H1 (cell line): ENCODE measurements around the gene NOD2. TPM values are rescaled to one million over a fixed set of nuclear protein-coding genes. Genes with fewer than 3 reads are reported as not detected.

ENCODE experiments used
- CTCF ChIA-PET: fragments of 300-600 bp; sonication (Branson Sonifier 250); formaldehyde crosslinking; loops from one replicate; lab custom pipeline; 2021; ENCODE audit not compliant: partially characterized antibody; lab: Charles Lee
- POLR2A ChIA-PET: fragments of 300-600 bp; sonication (Branson Sonifier 250); formaldehyde crosslinking; loops from one replicate; lab custom pipeline; 2021; ENCODE audit warnings: inconsistent platforms; ENCODE audit not compliant: partially characterized antibody; lab: Charles Lee
- DNase-seq, 2 experiments: peaks; one replicate each; pipeline versions ENCODE4 v3.0.0 to v3.0.0-alpha.2; 2010 to 2022; ENCODE audit warnings: low spot score in 2 of 2, low read depth in 1 of 2, mixed read lengths in 1 of 2
- FAIRE-seq: peaks from 2 replicates; lab custom pipeline; 2011; peaks lifted over from hg19 to GRCh38; lab: Jason Lieb, UNC
- H2AFZ ChIP-seq: 2 replicates; pipeline ENCODE4 v1.8.1; 2012; ENCODE audit warnings: low read length, inconsistent platforms
- H2AK5ac ChIP-seq: 2 replicates; pipeline ENCODE4 v1.6.1; 2013; ENCODE audit warnings: low read depth, low read length
- H2BK120ac ChIP-seq: replicated peaks from 2 replicates; pipeline ENCODE3; 2013; ENCODE audit warnings: low read depth, low read length, inconsistent platforms
- H2BK12ac ChIP-seq: 2 replicates; pipeline ENCODE4 v1.6.1; 2013; ENCODE audit warnings: low read depth, low read length
- H2BK15ac ChIP-seq: 2 replicates; pipeline ENCODE4 v1.6.1; 2013; ENCODE audit warnings: low read length
- H2BK20ac ChIP-seq: 2 replicates; pipeline ENCODE4 v1.6.1; 2013; ENCODE audit warnings: low read length
- H2BK5ac ChIP-seq: 2 replicates; pipeline ENCODE4 v1.6.1; 2013; ENCODE audit warnings: low read depth, low read length
- H3K14ac ChIP-seq: 2 replicates; pipeline ENCODE4 v1.6.1; 2013; ENCODE audit warnings: inconsistent platforms; ENCODE audit not compliant: insufficient read length
- H3K18ac ChIP-seq: 2 replicates; pipeline ENCODE4 v1.6.1; 2013; ENCODE audit warnings: low read length; ENCODE audit errors: extremely low read depth
- H3K23ac ChIP-seq: 2 replicates; pipeline ENCODE4 v1.6.1; 2013; ENCODE audit warnings: inconsistent platforms; ENCODE audit not compliant: insufficient read length
- H3K23me2 ChIP-seq: 2 replicates; pipeline ENCODE4 v1.6.1; 2013; ENCODE audit warnings: low read depth, low read length
- H3K27ac ChIP-seq: 2 replicates; pipeline ENCODE4 v1.6.1; 2011; ENCODE audit warnings: low read depth, low read length, inconsistent platforms
- H3K27me3 ChIP-seq, 4 experiments: replicated peaks in 1 of 4; 1 replicate in 1 of 4; 2 replicates in 3 of 4; pipeline versions ENCODE4 v1.6.1 to v1.8.1; 2011 to 2013; ENCODE audit warnings: low read length in 3 of 4, mild to moderate bottlenecking in 3 of 4, inconsistent platforms in 2 of 4, mixed read lengths in 2 of 4, moderate library complexity in 1 of 4; ENCODE audit not compliant: control insufficient read depth in 3 of 4, insufficient read depth in 3 of 4; ENCODE audit errors: extremely low read depth in 1 of 4
- H3K36me3 ChIP-seq, 4 experiments: 2 replicates each; pipeline versions ENCODE4 v1.6.1 to v1.8.1; 2011 to 2013; ENCODE audit warnings: mild to moderate bottlenecking in 4 of 4, low read length in 3 of 4, moderate library complexity in 2 of 4, control low read depth in 1 of 4, inconsistent platforms in 1 of 4; ENCODE audit not compliant: insufficient read depth in 4 of 4, control insufficient read depth in 2 of 4
- H3K4ac ChIP-seq: replicated peaks from 2 replicates; pipeline ENCODE3; 2013; ENCODE audit warnings: low read length, low read depth, mixed read lengths, inconsistent platforms; ENCODE audit not compliant: insufficient read length
- H3K4me1 ChIP-seq, 4 experiments: replicated peaks in 1 of 4; 1 replicate in 1 of 4; 2 replicates in 3 of 4; pipeline versions ENCODE4 v1.6.1 to v1.8.1; 2011 to 2013; ENCODE audit warnings: low read length in 3 of 4, inconsistent platforms in 2 of 4, mixed read lengths in 1 of 4; ENCODE audit not compliant: insufficient read depth in 4 of 4, control insufficient read depth in 3 of 4
- H3K4me2 ChIP-seq, 2 experiments: 2 replicates each; pipeline versions ENCODE4 v1.6.1 to v1.8.1; 2011 to 2013; ENCODE audit warnings: low read depth in 2 of 2, low read length in 2 of 2, control low read depth in 1 of 2, inconsistent platforms in 1 of 2, mild to moderate bottlenecking in 1 of 2; ENCODE audit not compliant: insufficient read depth in 1 of 2
- H3K4me3 ChIP-seq, 4 experiments: fragments of 200-600, 300-600 bp in 1 of 4; sonication (generic), shearing (Covaris generic), sonication (Bioruptor Twin) in 1 of 4; 2 replicates each; pipeline versions ENCODE4 v1.5.1 to v1.8.1; 2011 to 2016; ENCODE audit warnings: low read length in 4 of 4, low read depth in 3 of 4, control low read depth in 2 of 4, inconsistent platforms in 2 of 4, mild to moderate bottlenecking in 2 of 4, mixed read lengths in 1 of 4, moderate library complexity in 1 of 4; ENCODE audit not compliant: insufficient read depth in 2 of 4; ENCODE audit errors: extremely low read depth in 1 of 4
- H3K56ac ChIP-seq: replicated peaks from 2 replicates; pipeline ENCODE3; 2013; ENCODE audit warnings: low read depth, mild to moderate bottlenecking, mixed read lengths, low read length, inconsistent platforms; ENCODE audit not compliant: insufficient read length
- H3K79me1 ChIP-seq: 2 replicates; pipeline ENCODE4 v1.6.1; 2013; ENCODE audit warnings: low read depth, low read length, control low read depth
- H3K79me2 ChIP-seq, 2 experiments: 2 replicates each; pipeline versions ENCODE4 v1.6.1 to v1.8.1; 2012 to 2013; ENCODE audit warnings: low read length in 2 of 2, mild to moderate bottlenecking in 2 of 2, inconsistent platforms in 1 of 2; ENCODE audit not compliant: insufficient read depth in 2 of 2, control insufficient read depth in 1 of 2
- H3K9ac ChIP-seq, 4 experiments: replicated peaks in 1 of 4; 1 replicate in 1 of 4; 2 replicates in 3 of 4; pipeline versions ENCODE4 v1.6.1 to v1.8.1; 2011 to 2013; ENCODE audit warnings: low read depth in 3 of 4, low read length in 3 of 4, control low read depth in 2 of 4, mild to moderate bottlenecking in 2 of 4, moderate library complexity in 2 of 4, inconsistent platforms in 1 of 4; ENCODE audit errors: extremely low read depth in 1 of 4
- H3K9me3 ChIP-seq, 2 experiments: 2 replicates each; pipeline versions ENCODE4 v1.6.1 to v1.8.1; 2012 to 2013; ENCODE audit warnings: mild to moderate bottlenecking in 2 of 2, moderate library complexity in 2 of 2, control low read depth in 1 of 2, inconsistent platforms in 1 of 2, low read depth in 1 of 2, low read length in 1 of 2, mixed read lengths in 1 of 2; ENCODE audit not compliant: insufficient read depth in 2 of 2
- H4K20me1 ChIP-seq, 2 experiments: replicated peaks in 1 of 2; 2 replicates each; pipeline versions ENCODE3 to v1.8.1; 2011 to 2013; ENCODE audit warnings: inconsistent platforms in 2 of 2, low read length in 2 of 2, mild to moderate bottlenecking in 1 of 2; ENCODE audit not compliant: insufficient read depth in 2 of 2, control insufficient read depth in 1 of 2
- H4K5ac ChIP-seq: 2 replicates; pipeline ENCODE4 v1.6.1; 2013; ENCODE audit warnings: low read length, low read depth, mixed read lengths, inconsistent platforms; ENCODE audit not compliant: insufficient read length
- H4K8ac ChIP-seq: 2 replicates; pipeline ENCODE4 v1.8.0; 2013; ENCODE audit warnings: mild to moderate bottlenecking, moderate library complexity, low read length, inconsistent platforms; ENCODE audit not compliant: insufficient read depth; ENCODE audit errors: extremely low read depth
- H4K91ac ChIP-seq: replicated peaks from 2 replicates; pipeline ENCODE3; 2013; ENCODE audit warnings: low read length, mixed read lengths, inconsistent platforms; ENCODE audit not compliant: insufficient read length
- BACH1 ChIP-seq: IDR thresholded peaks from 2 replicates; pipeline ENCODE4 v1.6.1; 2012; ENCODE audit warnings: low read length, improper control_type of control experiment
- CHD1 ChIP-seq: IDR thresholded peaks from 2 replicates; pipeline ENCODE4 v1.6.1; 2012; ENCODE audit warnings: low read depth, low read length, improper control_type of control experiment
- EZH2 ChIP-seq: fragments of 200-600 bp; sonication (generic); IDR thresholded peaks from 2 replicates; pipeline ENCODE4 v1.7.1; 2012; ENCODE audit warnings: low read depth, mild to moderate bottlenecking, moderate library complexity, low read length, inconsistent platforms; ENCODE audit not compliant: severe bottlenecking
- FOSL1 ChIP-seq: IDR thresholded peaks from 2 replicates; pipeline ENCODE4 v1.6.1; 2011; ENCODE audit warnings: mild to moderate bottlenecking, low read depth, low read length, moderate library complexity; ENCODE audit not compliant: insufficient read depth
- MAX ChIP-seq: IDR thresholded peaks from 2 replicates; pipeline ENCODE4 v1.6.1; 2012; ENCODE audit warnings: inconsistent platforms
- NANOG ChIP-seq: IDR thresholded peaks from 2 replicates; pipeline ENCODE4 v1.6.1; 2011; ENCODE audit warnings: low read length, low read depth, mild to moderate bottlenecking, inconsistent platforms; ENCODE audit not compliant: insufficient read depth, poor library complexity, severe bottlenecking
- TAF1 ChIP-seq: IDR thresholded peaks from 2 replicates; pipeline ENCODE4 v1.6.1; 2011; ENCODE audit warnings: mild to moderate bottlenecking, low read depth, low read length
- WGBS, 2 experiments: shearing (Covaris generic) in 1 of 2; methylation state at CpG; one replicate each; pipeline versions ENCODE4 v1.1.6 to v1.1.7; 2013 to 2015; ENCODE audit warnings: low lambda C conversion rate in 2 of 2, mixed read lengths in 2 of 2, inconsistent platforms in 1 of 2, low coverage in 1 of 2, missing lambda C conversion rate in 1 of 2; ENCODE audit not compliant: insufficient replicate concordance in 2 of 2, insufficient coverage in 1 of 2, insufficient read length in 1 of 2; ENCODE audit errors: extremely low coverage in 1 of 2, missing lambda C conversion rate in 1 of 2; 5-methylcytosine and 5-hydroxymethylcytosine counted together
- polyA plus RNA-seq, 7 experiments: library from polyadenylated mRNA; depleted of rRNA in 3 of 7; stranded (reverse) in 5 of 7; unstranded in 2 of 7; fragments of >200 nt in 5 of 7; fragments of 200-250 nt in 2 of 7; gene quantifications; 1 replicate in 5 of 7; 2 replicates in 1 of 7; 4 replicates in 1 of 7; pipeline versions ENCODE4 v1.2.1 to v1.2.3, GENCODE V29; 2011 to 2013; ENCODE audit warnings: missing spikeins in 2 of 7, mixed read lengths in 2 of 7
- total RNA-seq: library from RNA; stranded (reverse); fragmentation: NEBNext Ultra II Directional; extraction: Animal tissue kit (Norgen Biotek cat#: 25700); gene quantifications from 2 replicates; pipeline ENCODE4 v1.2.1, GENCODE V29; 2021

The NOD2 gene
- total and polyA plus RNA-seq, 2 of the 8 experiments (the other 6 are each of a cell fraction or from before 2014, with no cell fraction given) = 0.37 to 0.42 TPM

- Histone ChIP-seq H4K5ac (no peak overlapping the region), H3K23me2 (no peaks in the 10 kb centered on the region), H3K4me1 (peaks cover 0 to 3% (median 2%) of the 10 kb centered on the region in 4 experiments; a peak in 4 of 7 replicates), H3K4ac (no peak overlapping the region), H3K23ac (no peak overlapping the region), H3K4me2 (no peak overlapping the region), H3K9me3 (no peaks in the 10 kb centered on the region), H3K18ac (no peak overlapping the region), H3K9ac (no peak overlapping the region), H2BK120ac (no peak overlapping the region), H3K27ac (no peak overlapping the region), H2BK12ac (no peak overlapping the region), H3K79me1 (no peaks in the 10 kb centered on the region), H3K56ac (no peak overlapping the region), H3K4me3 (no peak overlapping the region), H4K8ac (no peak overlapping the region), H4K91ac (no peak overlapping the region), H2BK15ac (no peak overlapping the region), H3K79me2 (no peaks in the 10 kb centered on the region), H2AK5ac (0 out of 2 replicates have a peak overlapping the region, but pooled peaks have one; percentile 11), H3K27me3 (no peaks in the 10 kb centered on the region; a peak in 1 of 7 replicates), H2BK20ac (no peak overlapping the region), H3K36me3 (no peaks in the 10 kb centered on the region), H4K20me1 (no peaks in the 10 kb centered on the region), H2AFZ (no peak overlapping the region), H2BK5ac (no peak overlapping the region), H3K14ac (no peak overlapping the region)
- TF ChIP-seq BACH1 = no peak
- TF ChIP-seq NANOG = no peak
- TF ChIP-seq TAF1 = no peak
- no peak for TF ChIP-seq FOSL1
- no peak for TF ChIP-seq CHD1
- TF ChIP-seq EZH2 = no peak
- no peak for TF ChIP-seq MAX
- POLR2A ChIA-PET = no interaction called here
- DNase-seq (no peak), FAIRE-seq (no peak)
- 94% methylated on average over 9 of the region's 9 CpGs; no CpG with 5 or more reads in 1 of the 2 experiments for WGBS, 2 experiments
- CTCF ChIA-PET = interaction anchor here (0.6 to 3.4 kb wide), 9 partner anchors 10 to 1298 kb away, joined by 3 to 16 read pairs (median 4); no protein-coding TSS in a partner anchor
These were observed 43.0 kb downstream of the NOD2 start for GRCh38 chr16:50736448-50736847.
